Stimulated activated CD8-positive, alpha-beta memory T cell treated with anti-CD3 and anti-CD28 coated beads, Interleukin-7, amount 100 ng/mL, for 24 hours (primary cell): ENCODE measurements around the gene NME7.
"Not testable (repeated sequence)": the region's sequence is repeated elsewhere in the genome, so short reads cannot be mapped to it uniquely, and the experiment has no call there.

Experiments used
- DNase-seq: peaks from one replicate; pipeline ENCODE4 v3.0.0-alpha.2; 2020; ENCODE audit warnings: low read depth

The NME7 gene

DNA sequence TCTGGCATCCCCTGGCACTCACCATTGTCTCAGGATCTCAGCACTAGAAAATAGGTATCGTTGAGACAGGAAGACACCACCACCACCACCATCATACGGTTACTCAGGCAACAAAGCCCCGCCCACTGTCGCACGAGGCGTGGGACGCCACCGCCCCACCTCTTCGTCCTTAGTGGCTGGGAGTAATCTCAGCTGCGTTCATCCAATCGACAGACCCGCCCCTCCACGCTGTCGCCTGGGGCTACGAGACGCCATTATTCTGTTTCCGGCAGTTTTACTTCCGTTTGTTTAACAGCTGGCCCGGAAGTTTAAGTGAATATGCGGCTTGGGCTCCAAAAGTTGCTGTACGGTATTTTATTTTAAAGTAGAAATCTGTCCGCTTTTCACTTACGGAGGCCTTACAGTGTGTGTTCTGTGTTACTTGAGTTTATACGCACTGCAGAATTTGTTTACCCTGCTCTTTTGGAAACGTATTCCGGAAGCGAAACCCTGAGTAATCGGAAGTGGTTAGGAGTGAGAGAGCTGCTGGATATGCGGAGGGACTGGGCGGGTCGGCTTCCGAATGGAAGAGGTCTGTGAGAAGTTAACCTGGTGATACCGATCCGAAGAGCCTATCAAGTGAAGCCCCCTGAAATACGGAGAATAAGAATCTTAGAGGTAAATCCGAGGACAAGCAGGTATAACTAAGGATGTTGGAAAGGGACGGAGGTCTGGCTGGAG lies at the start of gene NME7, which contains the start of gene BLZF1:
Gene NME7, minus strand, starts transcription at position 112 of the 720 bp plus-strand sequence. Its CDS starts 87 bp downstream, at position 25.
Gene BLZF1, plus strand, starts transcription at position 510 of the 720 bp plus-strand sequence. CDS start 1,328 bp downstream, outside the sequence.
- peak; percentile 97 for DNase-seq

DNA sequence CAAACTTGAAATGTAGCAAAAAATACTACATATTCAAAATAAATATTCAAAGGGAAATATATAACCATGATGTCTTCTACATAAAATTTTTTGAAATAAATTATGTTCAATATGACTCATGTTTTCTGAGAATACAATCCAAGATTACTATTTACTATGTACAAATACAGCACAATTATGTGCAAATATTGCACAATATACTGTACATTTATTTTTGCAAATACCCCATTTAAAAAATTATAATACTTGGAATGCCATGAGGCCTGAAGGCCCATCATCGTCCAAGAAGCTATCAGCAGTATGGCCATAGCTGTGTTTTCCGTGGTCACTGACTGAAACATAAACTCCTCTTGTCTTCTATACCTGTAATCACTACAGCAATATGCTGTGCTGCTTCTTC lies 47.4 kb upstream of the NME7 start:
- DNase-seq: no peak

DNA sequence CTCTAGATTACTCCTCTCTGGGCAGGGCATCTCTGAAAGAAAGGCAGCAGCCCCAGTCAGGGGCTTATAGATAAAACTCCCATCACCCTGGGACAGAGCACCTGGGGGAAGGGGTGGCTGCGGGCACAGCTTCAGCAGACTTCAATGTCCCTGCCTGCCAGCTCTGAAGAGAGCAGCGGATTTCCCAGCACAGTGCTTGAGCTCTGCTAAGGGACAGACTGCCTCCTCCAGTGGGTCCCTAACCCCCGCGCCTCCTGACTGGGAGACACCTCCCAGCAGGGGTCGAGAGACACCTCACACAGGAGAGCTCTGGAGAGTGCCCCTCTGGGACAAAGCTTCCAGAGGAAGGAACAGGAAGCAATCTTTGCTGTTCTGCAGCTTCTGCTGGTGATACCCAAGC lies 40.7 kb upstream of the NME7 start:
- not testable (repeated sequence) for DNase-seq

DNA sequence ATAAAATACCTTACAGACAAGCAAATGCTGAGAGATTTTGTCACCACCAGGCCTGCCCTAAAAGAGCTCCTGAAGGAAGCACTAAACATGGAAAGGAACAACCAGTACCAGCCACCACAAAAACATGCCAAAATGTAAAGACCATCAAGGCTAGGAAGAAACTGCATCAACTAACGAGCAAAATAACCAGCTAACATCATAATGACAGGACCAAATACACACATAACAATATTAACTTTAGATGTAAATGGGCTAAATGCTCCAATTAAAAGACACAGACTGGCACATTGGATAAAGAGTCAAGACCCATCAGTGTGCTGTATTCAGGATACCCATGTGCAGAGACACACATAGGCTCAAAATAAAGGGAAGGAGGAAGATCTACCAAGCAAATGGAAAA lies 35.0 kb upstream of the NME7 start:
- not testable (repeated sequence) for DNase-seq

- no peak for DNase-seq
Measured at GRCh38 chr1:169395955-169396354, 28.4 kb upstream of the NME7 start.

DNA sequence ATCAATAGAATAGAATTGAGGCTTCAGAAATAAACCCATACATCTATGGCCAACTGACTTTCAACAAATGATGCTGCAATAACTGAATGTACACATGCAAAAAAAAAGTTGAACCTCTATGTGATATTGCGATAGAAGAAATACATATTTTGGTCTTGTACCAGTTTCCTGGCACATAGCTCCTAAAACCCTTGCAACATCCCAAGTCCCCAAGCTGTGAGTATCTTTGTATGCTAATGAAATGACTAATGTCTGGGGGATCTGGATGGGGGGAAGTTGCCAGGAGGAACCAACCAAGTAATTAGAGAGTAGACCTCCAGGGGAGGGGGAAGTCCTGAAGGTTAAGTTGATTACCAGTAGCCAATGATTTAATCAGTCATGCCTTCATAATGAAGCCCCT lies 24.8 kb upstream of the NME7 start:
- no peak for DNase-seq

- no peak for DNase-seq
Measured at GRCh38 chr1:169390303-169390702, 22.7 kb upstream of the NME7 start.

GRCh38 chr1:169387399-169387798 lies 19.8 kb upstream of the NME7 start:
- no peak for DNase-seq

DNA sequence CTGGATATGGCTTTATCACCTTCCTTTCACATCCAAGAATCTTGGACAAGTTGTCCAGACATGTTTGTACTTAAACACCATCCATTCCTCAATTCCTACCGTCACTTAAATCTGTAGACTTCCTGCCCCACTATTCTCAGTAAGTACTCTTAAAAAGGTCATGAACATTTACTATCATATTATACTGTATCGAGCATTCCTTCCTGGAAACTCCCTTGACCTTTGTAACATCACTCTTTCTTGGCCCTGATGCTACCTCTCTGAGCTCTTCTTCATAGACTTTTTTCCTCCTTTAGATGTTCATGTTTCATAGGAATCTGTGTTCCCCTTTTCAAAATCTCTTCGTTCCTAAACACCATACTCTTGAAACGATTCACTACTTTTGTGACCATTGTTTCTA lies 15.9 kb upstream of the NME7 start:
- DNase-seq: no peak

GRCh38 chr1:169381162-169381561 lies 13.6 kb upstream of the NME7 start:
- DNase-seq: no peak

DNA sequence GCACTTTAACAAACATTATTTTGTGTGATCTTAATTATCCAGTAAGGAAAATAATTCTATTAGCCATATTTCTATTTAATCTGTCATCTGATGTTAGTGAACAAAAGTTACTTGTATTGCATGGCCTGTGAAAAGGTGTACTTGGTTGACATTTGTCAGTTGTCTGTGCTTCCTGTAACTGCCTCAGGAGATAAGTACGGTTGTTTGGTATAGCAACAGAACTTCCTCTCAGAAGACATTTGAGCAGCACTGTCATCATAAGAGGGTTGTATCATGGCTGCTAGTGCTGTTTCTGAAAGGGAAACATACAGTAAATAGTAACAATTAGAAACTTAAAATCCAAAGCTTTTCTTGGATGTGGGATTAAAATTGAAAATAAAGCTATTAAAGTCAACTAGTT lies 3.8 kb upstream of the NME7 start:
- no peak for DNase-seq

DNA sequence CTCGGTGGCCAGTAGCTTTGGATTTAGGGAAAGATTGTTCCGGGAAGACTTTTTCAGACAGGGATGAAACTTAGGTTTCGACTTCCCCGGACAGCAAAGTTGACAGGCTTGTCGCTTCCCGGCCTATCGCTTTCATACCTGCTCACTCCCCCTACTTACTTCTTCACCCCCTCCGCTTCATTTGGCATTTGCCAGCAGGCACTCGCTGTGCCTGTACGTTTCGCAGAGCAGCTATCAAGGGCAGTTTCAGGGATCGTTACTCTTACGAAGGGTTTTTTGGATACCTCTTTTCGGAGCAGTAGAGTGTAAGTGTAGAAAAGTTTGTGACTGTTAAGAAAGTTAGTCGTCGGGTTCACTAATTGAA lies 791 bp upstream of the NME7 start:
- DNase-seq: no peak

GRCh38 chr1:169367096-169367685 lies 406 bp downstream of the NME7 start:
- DNase-seq: no peak

- no peak for DNase-seq
Measured at GRCh38 chr1:169364948-169365347, 2.6 kb downstream of the NME7 start.

DNA sequence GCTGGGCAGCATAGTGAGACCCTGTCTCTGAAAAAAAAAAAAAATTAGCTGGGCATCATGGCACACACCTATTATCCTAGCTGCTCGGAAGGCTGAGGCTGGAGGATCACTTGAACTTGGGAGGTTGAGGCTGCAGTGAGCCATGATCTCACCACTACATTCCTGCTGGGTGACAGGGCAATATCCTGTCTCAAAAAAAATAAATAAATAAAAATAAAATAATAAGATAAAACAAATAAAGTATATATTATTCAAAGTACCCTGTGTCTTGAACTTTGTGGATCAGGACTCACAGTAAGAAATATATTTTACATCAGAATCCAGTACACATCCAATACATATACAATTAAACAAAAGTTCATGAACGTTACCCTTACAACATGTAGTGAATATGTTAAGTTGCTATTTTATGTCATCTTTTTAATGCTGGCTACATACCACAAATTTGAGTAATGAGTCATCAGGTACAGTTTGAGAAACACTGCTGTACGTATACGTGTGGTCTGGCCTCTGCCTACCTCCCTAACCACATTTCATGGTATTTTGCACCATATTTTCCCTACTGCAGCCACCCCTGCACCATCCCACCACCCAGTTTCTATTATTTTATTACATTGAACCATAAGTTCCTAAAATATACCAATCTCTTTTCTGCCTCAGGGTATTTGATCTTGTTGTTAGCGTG lies 4.4 kb downstream of the NME7 start:
- no peak for DNase-seq

- DNase-seq: no peak
Measured at GRCh38 chr1:169361281-169361680, 6.3 kb downstream of the NME7 start.

DNA sequence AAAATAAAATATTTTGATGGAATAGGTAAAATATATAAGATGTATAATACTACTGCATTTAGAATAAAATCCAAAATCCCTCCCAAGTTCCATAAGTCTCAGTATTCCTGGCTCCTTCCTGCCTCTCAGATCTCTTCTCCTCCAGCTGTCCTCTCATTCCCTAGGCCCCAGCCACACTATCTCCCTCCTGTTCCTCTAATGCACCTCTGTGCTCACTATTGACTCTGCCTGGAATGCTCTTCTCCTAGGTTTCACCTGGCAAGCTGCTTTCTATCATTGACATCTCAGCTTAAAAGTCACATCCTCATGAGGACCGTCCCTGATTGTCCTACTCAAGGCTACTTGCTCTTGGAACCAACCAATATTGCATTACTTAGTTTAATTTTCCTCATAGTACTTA lies 7.2 kb downstream of the NME7 start:
- DNase-seq: no peak

DNA sequence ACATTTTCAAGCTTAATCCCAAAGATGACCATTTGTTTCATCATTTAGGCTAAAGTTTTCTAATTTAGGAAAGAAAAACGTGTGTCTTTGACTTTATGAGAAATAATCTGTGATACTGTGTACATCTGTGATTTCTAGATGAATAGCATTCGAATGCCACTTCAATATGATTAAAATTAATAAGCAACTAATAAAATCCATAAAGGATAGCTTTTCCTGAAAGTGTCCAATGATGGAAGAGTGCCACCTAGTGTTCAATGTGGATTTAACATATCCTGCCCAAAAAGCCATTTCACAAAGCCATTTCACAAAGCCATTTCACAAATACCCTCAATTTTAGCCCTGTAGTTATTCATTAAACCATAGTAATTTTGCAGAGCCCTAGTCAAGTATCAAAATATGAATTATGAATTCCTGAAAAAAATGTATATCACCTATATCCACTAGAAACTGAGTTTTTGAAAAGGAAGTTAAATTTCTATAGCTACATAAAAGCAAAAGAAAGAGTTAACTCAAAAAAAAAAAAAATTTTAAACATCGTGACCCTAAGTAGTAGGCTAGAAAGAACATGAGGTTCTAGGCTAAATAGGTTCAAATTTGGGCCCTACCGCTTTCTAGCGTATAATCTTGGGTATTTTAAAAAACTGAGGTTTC lies 19.1 kb downstream of the NME7 start:
- no peak for DNase-seq

DNA sequence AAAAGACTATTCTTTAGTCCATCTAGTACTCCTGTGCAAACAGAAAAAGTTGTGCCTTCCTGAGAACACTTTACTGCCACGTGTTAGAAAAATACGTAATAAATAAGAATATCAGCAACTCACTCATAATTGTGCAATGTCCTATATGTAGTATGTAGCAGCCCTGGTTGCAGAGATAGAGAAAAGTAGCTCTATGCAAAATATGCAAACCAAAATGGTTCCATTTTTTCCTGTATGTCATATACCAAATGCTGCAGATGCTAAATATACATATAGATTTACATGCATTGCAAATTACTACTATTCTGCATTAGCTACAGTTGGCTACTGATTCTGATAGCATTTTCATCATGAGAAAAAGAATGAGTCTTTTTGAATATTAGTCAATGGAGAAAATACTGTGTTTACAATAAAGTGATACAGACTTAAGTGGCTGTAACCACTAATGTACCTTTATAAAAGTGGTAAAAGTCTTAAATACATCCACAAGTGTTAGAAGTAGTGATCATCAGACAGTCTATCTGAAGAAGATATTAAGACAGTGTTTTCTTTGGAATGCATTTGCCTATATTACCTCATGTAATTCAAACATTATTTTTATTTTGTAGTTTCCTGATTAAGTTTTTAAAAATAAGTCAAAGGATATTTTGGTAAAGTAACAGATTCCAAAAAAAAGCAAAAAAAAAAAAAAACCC lies 19.8 kb downstream of the NME7 start:
- DNase-seq: no peak

DNA sequence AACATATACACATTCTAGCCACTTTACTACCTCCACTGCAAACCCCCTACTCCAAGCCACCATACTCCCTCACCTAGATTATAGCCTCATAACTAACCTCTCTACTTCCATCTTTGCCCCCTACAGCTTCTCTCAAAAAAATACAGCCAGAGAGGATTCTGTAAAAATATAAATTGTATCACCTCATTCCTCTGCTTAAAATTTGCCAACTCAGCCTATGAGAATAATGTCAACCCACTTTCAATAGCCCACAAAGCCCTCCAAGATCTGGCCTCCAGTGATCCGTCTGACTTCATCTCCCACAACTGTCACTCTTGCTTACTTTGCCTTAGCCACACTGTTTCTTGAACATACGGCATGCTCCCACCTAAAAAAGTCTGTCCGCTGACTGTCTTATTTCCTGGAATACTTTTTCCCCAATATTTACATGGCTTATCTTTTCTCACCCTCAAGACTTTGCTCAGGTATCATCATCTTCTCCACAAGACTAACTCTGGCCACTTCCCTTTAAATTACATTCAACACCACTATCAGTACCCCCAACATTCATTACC lies 21.5 kb downstream of the NME7 start:
- DNase-seq: no peak

DNA sequence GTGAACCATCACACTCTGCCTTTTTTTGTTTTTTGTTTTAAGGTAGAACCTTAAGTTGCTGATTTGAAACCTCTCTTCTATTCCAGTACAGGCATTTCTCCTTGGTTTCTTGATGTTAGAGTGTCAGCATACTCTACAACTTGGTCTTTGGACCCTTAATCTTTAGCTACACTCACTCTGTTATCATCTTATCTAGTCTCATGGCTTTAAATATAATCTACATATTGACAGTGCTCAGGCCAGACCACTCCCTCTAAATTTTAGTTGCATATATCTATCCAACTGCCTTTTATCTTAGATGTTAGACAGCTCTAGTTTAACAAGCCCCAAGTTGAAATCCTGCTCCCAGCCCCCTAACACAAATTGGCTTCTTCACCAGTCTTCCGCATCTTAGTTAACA lies 22.1 kb downstream of the NME7 start:
- DNase-seq: no peak

GRCh38 chr1:169342096-169342495 lies 25.5 kb downstream of the NME7 start:
- DNase-seq: not testable (repeated sequence)
